Upper lobe of left lung (tissue), 4 donors: ENCODE data around the gene ENOX1.

Experiments
- POLR2A ChIP-seq, 4 donors: fragments of 450-650 bp; IDR thresholded peaks; one replicate each; pipeline ENCODE4 v1.5.1; 2016 to 2017; ENCODE audit warnings: antibody characterized with exemption in 4 of 4, mild to moderate bottlenecking in 2 of 4
- TF ChIP-seq, protein P1 (sequence below), 6 experiments: fragments of 450-650 bp in 4 of 6; fragments of 200-600 bp in 2 of 6; sonication (generic) in 2 of 6; IDR thresholded peaks; one replicate each; pipeline ENCODE4 v1.5.1; 2016 to 2019; ENCODE audit warnings: antibody characterized with exemption in 6 of 6

DNA sequence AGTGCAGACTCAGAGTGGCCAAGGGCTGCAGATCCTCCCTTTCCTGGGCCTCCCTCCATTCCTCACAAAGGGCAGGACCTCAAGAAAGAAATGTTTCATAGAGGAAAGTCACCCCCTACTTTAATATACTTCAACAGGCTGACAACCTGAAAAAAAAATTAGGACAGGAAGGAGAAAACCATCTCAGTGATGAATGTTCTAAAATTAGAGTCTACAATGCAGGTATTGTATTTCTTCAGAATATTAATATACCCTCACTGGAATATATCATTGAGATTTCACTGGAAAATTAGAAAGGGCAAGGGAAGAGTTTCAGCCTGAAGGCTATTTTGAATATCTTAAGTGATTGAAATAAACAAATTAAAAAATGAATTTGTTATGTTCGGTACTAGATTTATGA lies 586.5 kb downstream of the ENOX1 start:
- TF ChIP-seq, protein P1, sequence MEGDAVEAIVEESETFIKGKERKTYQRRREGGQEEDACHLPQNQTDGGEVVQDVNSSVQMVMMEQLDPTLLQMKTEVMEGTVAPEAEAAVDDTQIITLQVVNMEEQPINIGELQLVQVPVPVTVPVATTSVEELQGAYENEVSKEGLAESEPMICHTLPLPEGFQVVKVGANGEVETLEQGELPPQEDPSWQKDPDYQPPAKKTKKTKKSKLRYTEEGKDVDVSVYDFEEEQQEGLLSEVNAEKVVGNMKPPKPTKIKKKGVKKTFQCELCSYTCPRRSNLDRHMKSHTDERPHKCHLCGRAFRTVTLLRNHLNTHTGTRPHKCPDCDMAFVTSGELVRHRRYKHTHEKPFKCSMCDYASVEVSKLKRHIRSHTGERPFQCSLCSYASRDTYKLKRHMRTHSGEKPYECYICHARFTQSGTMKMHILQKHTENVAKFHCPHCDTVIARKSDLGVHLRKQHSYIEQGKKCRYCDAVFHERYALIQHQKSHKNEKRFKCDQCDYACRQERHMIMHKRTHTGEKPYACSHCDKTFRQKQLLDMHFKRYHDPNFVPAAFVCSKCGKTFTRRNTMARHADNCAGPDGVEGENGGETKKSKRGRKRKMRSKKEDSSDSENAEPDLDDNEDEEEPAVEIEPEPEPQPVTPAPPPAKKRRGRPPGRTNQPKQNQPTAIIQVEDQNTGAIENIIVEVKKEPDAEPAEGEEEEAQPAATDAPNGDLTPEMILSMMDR (IDR thresholded peaks at IDR 0.05), result no peak
- TF ChIP-seq POLR2A (IDR thresholded peaks at IDR 0.05), result no peak
